HG03460 (cell line): ENCODE measurements around the gene SUSD3.
A peak's percentile ranks its signal among the peaks of the same experiment; 100 is the strongest.
"Not testable (repeated sequence)": the region's sequence is repeated elsewhere in the genome, so short reads cannot be mapped to it uniquely, and the experiment has no call there.

Source experiments
- ATAC-seq: cut with Tn5 transposase; IDR thresholded peaks from one replicate; pipeline ENCODE4 v1.9.1; 2021; ENCODE audit not compliant: unreplicated experiment

Gene SUSD3

GRCh38 chr9:93091453-93092081 is 33.1 kb downstream of the SUSD3 start:
- ATAC-seq: no peak

- no peak for ATAC-seq
Observed at GRCh38 chr9:93092251-93092991, 33.9 kb downstream of the SUSD3 start.

GRCh38 chr9:93093127-93093876 is 34.8 kb downstream of the SUSD3 start:
- ATAC-seq: no peak

GRCh38 chr9:93093877-93094657 is 35.6 kb downstream of the SUSD3 start:
- ATAC-seq: no peak

GRCh38 chr9:93094658-93095204 is 36.2 kb downstream of the SUSD3 start:
- no peak for ATAC-seq

- ATAC-seq: peak; percentile 56
Observed at GRCh38 chr9:93095205-93096130, 37.0 kb downstream of the SUSD3 start.

- ATAC-seq: peak; percentile 16
Observed at GRCh38 chr9:93096131-93096802, 37.8 kb downstream of the SUSD3 start, which contains the start of gene CARD19. CARD19 (plus strand) TSS chr9:93096217; CDS start chr9:93096346, 129 bp downstream.

- no peak for ATAC-seq
Observed at GRCh38 chr9:93096811-93097382, 38.4 kb downstream of the SUSD3 start.

GRCh38 chr9:93097511-93098201 is 39.2 kb downstream of the SUSD3 start:
- ATAC-seq: no peak

GRCh38 chr9:93098236-93098946 is 39.9 kb downstream of the SUSD3 start:
- ATAC-seq: no peak

- no peak for ATAC-seq
Observed at GRCh38 chr9:93099551-93100275, 41.2 kb downstream of the SUSD3 start.

GRCh38 chr9:93100276-93100636 is 41.8 kb downstream of the SUSD3 start:
- no peak for ATAC-seq

GRCh38 chr9:93101086-93101485 is 42.6 kb downstream of the SUSD3 start:
- not testable (repeated sequence) for ATAC-seq

GRCh38 chr9:93105620-93106019 is 47.1 kb downstream of the SUSD3 start:
- ATAC-seq: no peak

GRCh38 chr9:93107151-93107824 is 48.8 kb downstream of the SUSD3 start:
- ATAC-seq: no peak

GRCh38 chr9:93107825-93108161 is 49.3 kb downstream of the SUSD3 start:
- ATAC-seq: no peak
